GM21515 (cell line): ENCODE data around the gene NLRC3.
"Not testable (repeated sequence)": the region's sequence is repeated elsewhere in the genome, so short reads cannot be mapped to it uniquely, and the experiment has no call there.

ENCODE experiments used
- ATAC-seq: cut with Tn5 transposase; IDR thresholded peaks from one replicate; pipeline ENCODE4 v1.9.1; 2021; ENCODE audit not compliant: unreplicated experiment

The NLRC3 gene

GRCh38 chr16:3550851-3551847 lies 26.1 kb downstream of the NLRC3 start:
- ATAC-seq, result no peak

DNA sequence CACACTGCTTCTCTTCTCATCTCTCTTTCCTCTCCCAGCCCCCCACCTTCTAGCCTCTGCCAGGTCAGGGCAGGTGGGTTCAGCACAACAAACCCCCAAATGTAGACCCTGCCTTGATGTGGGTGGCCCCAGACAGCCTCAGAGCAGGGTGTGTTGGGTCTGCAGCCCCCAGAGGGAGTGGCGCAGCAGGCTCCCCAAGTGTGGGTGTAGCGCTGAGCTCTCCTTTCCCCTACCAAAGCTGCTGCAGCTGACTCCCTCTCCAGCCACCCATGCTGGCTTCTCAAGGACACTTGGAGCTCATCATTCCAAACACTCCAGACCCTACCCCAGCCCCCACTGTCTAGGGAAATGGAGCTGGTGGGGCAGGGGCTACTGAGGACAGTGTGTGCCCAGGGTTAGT lies 27.3 kb downstream of the NLRC3 start:
- ATAC-seq, result no peak

DNA sequence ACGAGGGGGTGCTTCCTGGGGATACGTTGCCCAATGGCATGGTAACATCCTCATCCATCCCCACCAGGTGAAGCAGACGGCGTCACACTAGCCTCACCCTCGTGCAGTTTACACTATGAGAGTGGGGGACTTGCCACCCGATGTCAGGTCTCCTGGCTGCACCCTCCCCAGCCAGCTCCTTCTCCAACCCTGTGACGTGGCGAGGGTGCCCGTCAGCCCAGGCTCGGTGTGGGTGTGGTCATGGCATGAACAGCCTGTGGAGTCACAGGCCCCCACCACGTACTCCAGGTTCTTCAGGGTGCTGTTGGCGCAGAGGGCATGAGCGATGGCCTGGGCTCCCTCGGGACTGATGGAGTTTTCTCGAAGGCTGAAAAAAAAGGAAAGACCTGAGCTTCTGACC lies 28.3 kb downstream of the NLRC3 start:
- no peak for ATAC-seq

DNA sequence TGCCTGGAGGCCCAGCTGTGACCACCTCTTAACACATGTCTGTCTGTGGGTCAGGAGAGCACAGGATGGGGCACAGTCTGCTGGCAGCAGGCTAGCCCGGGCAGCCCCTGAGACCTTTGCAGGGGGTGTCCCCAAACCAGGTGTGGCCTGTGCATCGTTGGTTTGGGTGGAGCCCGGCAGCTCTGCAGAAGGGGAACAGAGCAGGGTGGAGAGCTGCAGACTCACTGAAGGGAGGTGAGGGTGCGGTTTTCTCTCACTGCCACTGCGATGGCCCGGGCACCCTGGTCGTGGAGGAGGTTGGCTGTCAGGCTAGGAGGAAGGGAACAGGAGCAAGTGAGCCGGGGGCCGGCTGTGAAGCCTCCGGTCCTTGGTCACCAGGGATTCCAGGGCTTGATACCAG lies 28.8 kb downstream of the NLRC3 start:
- no peak for ATAC-seq

- ATAC-seq, result no peak
Measured at GRCh38 chr16:3546986-3547682, 30.1 kb downstream of the NLRC3 start.

- no peak for ATAC-seq
Measured at GRCh38 chr16:3542601-3543373, 34.4 kb downstream of the NLRC3 start.

GRCh38 chr16:3541527-3542155 lies 35.6 kb downstream of the NLRC3 start:
- ATAC-seq, result no peak

DNA sequence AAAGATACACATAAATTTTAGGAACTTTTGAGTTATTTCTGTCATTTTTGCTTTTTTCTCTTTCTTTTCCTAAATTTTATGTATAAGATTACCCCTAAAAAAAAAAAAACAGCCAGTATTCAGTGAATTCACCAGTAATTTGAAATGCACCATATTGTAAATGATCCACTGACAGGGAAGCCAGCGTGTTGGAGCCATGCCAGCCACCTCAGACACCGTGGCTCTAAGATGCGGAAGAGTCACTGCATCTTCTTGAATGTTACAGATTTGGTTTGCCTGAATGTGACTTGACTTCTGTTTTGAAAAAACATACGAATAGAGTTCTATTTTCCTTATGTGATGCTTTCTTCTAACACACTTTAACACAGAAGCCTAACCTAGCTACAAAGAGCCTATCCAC lies 39.0 kb downstream of the NLRC3 start:
- ATAC-seq, result no peak

GRCh38 chr16:3536851-3537250 lies 40.4 kb downstream of the NLRC3 start:
- no peak for ATAC-seq

GRCh38 chr16:3536271-3536731 lies 40.9 kb downstream of the NLRC3 start:
- no peak for ATAC-seq

- ATAC-seq, result no peak
Measured at GRCh38 chr16:3534126-3534525, 43.1 kb downstream of the NLRC3 start.

DNA sequence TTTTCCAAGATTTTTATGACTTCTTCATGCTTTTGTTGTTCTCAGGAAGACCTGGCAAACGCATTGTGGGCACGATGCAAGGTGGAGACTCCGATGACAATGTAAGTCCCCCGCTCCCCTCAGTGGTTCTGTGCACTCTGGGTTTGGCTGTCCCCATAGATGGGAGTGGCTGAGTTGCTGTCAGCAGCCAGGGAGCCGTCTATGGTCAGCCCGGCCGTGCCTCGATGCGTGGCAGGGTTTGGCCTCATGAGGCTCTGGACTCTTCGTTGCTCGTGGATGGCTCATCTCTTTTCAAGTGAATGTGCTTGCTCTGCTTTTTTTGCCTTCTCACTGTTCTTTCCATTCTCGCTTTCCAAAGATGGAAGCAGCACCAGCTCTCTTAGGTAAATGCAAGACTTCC lies 44.5 kb downstream of the NLRC3 start:
- ATAC-seq, result no peak

- ATAC-seq, result no peak
Measured at GRCh38 chr16:3530371-3530914, 46.8 kb downstream of the NLRC3 start.

GRCh38 chr16:3529175-3529574 lies 48.0 kb downstream of the NLRC3 start:
- ATAC-seq, result no peak

GRCh38 chr16:3528406-3528805 lies 48.8 kb downstream of the NLRC3 start:
- no peak for ATAC-seq

DNA sequence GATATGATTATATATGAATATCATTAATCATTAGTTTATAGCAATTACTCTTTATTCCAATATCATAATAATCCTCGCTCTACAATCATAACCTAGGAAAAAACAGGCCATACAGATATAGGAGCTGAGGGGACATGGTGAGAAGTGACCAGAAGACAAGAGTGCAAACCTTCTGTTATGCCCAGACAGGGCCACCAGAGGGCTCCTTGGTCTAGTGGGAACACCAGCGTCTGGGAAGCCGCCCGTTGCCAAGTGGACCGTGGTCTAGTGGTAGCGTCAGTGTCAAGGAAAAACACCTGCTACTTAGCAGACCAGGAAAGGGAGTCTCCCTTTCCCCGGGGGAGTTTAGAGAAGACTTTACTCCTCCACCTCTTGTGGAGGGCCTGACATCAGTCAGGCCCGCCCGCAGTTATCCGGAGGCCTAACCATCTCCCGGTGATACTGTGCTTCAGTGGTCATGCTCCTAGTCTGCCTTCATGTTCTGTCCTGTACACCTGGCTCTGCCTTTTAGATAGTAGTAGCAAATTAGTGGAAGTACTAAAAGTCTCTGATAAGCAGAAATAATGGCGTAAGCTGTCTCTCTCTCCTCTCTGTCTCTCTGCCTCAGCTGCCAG lies 49.9 kb downstream of the NLRC3 start:
- not testable (repeated sequence) for ATAC-seq

GRCh38 chr16:3525951-3526350 lies 51.3 kb downstream of the NLRC3 start:
- no peak for ATAC-seq

- ATAC-seq, result no peak
Measured at GRCh38 chr16:3523281-3523680, 53.9 kb downstream of the NLRC3 start.

DNA sequence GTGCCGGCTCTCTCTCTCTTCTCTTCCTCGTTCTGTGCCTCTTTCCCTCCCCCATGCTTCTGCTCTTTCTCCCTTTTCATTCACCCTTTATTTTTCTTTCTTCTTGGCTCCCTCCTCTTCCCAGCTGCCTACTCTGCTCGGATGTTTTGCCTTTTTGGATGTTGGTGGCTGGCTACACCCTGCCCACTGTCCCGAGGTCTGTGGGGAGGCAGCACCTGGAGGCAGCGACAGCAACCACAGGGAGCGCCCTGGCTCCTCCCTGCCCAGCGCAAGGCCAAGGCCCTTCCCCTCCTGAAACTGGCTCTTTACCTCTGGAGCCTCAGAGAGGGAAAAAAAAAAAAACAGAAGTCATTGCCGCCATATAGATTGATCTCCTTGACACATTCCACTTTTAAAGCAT lies 56.4 kb downstream of the NLRC3 start:
- no peak for ATAC-seq

DNA sequence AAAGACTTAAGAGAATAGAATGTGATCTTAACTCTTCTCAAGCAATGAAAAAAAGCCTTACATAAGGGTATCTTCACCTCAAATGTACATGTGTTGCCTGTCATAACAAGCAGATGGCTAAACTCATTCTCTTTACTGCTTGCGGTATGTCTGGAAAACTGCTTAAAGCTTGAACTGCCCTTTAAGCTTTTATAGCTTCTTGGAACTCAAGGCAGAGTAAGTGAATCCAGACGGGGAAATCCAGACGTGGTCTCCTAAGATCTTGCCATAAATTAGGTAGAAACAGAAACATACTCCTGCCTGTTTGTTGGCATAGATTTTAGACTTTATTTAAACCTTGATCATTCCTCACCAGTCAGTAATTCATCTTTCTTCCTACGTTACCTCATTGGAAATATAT lies 56.8 kb downstream of the NLRC3 start:
- no peak for ATAC-seq
